GM06990 (cell line): ENCODE data around the gene LITAFD.

ENCODE experiments used
- DNase-seq: peaks from one replicate; pipeline ENCODE4 v3.0.0-alpha.2; 2011; ENCODE audit not compliant: insufficient read length; ENCODE audit errors: extremely low read depth
- H3K27me3 ChIP-seq: replicated peaks from 2 replicates; pipeline ENCODE4 v1.6.0; 2011; ENCODE audit warnings: low read length; ENCODE audit not compliant: control insufficient read depth, insufficient read depth
- H3K36me3 ChIP-seq: 2 replicates; pipeline ENCODE4 v1.5.1; 2011; ENCODE audit warnings: low read length; ENCODE audit not compliant: control insufficient read depth, insufficient read depth
- H3K4me3 ChIP-seq: replicated peaks from 2 replicates; pipeline ENCODE4 v1.5.1; 2011; ENCODE audit warnings: low read depth, mild to moderate bottlenecking, control low read depth, low read length
- CTCF ChIP-seq: IDR thresholded peaks from 2 replicates; pipeline ENCODE4 v1.5.1; 2011; ENCODE audit warnings: low read length, control low read depth, mild to moderate bottlenecking, inconsistent platforms; ENCODE audit not compliant: insufficient read depth, poor library complexity, severe bottlenecking

The LITAFD gene

DNA sequence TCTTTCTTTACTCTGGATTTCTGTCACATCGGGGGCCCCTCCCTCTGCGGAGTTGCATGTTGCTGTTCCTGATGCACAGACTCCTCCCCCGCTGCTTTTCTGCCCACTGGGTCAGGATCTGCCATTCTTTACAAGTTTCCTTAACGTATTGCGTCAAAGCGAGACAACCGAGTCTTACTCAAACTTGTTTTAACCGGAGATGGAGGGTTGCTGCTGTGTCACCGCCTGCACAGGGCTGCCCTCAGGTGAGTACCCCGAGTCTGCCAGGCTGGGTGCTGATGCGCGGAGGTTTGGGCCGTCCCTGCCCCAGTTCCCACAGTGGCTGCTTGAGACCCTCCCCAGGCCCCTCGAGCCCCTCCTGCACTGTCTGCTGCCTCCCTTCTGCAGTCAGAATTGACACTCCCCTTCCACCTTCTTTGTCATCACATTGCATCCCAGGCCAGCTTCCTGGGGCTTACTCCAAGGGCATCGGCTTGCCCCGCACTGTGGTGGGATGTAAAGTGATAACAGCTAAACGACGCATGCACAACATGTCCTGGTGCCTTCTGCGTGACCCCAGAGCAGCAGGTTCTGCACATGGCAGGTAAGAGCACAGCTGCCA, 32.6 kb upstream of the LITAFD start:
- DNase-seq: no peak
- no peak for TF ChIP-seq CTCF
- H3K27me3 ChIP-seq: no peaks in the 10 kb centered on the region
- H3K36me3 ChIP-seq: peaks cover 44% of the 10 kb centered on the region
- no peak overlapping the region for H3K4me3 ChIP-seq

- Histone ChIP-seq H3K27me3 (no peaks in the 10 kb centered on the region), H3K4me3 (no peak overlapping the region), H3K36me3 (peaks cover 50% of the 10 kb centered on the region)
- TF ChIP-seq CTCF: no peak
- DNase-seq: no peak
Observed at GRCh38 chr16:8850279-8850885, 31.8 kb upstream of the LITAFD start.

DNA sequence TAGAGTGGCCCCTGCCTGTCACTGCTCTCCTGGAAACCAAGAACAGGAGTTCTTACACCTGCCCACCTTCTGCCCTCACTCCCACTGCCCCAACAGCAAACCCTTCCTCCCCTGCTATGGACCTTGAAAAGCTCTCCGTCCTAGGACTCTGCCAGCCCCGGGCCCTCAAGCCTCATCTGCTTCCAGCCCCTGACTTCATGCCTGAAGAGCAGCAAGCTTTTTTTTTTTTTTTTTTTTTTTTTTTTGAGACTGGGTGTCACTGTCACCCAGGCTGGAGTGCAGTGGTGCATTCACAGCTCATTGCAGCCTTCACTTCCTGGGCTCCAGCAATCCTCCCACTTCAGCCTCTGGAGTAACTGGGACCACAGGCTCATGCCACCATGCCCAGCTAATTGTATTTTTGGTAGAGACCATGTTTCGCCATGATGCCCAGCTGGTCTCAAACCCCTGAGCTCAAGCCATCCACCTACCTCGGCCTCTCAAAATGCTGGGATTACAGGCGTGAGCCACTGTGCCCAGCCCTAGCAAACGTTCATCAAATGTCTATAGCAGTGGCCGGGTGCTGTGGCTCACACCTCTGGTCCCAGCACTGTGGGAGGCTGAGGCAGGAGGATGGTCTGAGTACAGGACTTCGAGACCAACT, 30.3 kb upstream of the LITAFD start:
- H3K36me3 ChIP-seq: peaks cover 52% of the 10 kb centered on the region
- no peak for DNase-seq
- H3K27me3 ChIP-seq: no peaks in the 10 kb centered on the region
- H3K4me3 ChIP-seq: no peak overlapping the region
- no peak for TF ChIP-seq CTCF

DNA sequence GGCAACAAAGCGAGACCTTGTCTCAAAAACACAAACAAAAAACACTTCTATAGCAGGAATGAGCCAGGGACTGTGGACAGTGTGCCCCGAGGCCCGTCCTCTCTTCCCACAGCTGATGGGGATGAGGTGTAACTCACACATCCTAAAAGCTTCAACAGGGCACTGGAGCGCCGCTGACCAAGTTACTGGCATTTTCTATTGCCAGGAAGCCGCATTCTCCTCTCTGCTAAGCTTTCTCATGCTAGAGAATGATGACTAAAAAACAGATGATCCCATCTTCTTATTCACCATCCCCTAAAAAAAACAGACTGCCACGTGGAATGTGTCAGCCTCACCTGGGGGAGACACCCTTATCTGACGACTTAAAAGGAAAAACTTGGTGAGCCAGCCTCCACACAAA, 29.6 kb upstream of the LITAFD start:
- Histone ChIP-seq H3K27me3 (no peaks in the 10 kb centered on the region), H3K36me3 (peaks cover 51% of the 10 kb centered on the region), H3K4me3 (no peak overlapping the region)
- TF ChIP-seq CTCF: no peak
- no peak for DNase-seq

DNA sequence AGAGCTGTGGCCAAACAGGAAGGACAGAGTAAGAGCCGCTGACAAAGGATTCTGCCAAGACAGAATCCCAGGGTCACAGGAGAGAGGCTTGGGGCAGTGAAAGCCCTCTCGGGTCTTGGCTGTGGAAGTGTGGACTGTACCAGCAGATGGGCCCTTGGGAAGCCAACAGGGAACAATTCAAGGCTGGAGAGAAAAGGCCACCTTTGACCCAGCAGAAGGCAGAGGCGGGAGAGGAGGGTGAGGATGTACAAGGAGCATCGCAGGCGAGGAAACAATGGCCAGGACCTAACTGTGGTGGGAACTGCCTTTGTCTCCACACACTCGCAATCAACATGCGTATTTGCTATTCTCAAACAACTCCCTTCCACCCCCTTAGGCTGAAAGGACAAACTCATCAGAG, 29.0 kb upstream of the LITAFD start:
- H3K36me3 ChIP-seq: peaks cover 51% of the 10 kb centered on the region
- DNase-seq: no peak
- H3K27me3 ChIP-seq: no peaks in the 10 kb centered on the region
- no peak for TF ChIP-seq CTCF
- no peak overlapping the region for H3K4me3 ChIP-seq
